ENCODE data around the gene LIN28B.

DNA sequence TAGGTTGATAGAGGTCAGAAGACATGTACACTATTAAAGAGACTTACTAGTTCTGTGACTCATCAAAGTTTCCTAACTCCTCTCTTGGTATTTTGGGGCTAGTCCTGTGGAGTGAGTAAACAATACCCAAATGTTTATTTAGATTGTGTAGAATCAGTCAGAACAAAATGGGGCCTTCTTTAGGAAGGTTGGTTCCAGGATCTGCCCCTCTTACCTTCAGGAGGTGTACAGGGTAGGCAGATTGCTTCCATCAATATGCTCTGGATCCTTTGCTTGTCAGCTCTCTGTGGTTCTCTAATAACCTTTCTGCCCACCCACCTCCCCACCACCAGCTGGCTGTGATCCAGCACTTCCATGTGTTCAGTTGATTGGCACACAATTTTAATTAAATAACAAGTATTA lies 115.9 kb downstream of the LIN28B start:
- TF ChIP-seq, protein P1, sequence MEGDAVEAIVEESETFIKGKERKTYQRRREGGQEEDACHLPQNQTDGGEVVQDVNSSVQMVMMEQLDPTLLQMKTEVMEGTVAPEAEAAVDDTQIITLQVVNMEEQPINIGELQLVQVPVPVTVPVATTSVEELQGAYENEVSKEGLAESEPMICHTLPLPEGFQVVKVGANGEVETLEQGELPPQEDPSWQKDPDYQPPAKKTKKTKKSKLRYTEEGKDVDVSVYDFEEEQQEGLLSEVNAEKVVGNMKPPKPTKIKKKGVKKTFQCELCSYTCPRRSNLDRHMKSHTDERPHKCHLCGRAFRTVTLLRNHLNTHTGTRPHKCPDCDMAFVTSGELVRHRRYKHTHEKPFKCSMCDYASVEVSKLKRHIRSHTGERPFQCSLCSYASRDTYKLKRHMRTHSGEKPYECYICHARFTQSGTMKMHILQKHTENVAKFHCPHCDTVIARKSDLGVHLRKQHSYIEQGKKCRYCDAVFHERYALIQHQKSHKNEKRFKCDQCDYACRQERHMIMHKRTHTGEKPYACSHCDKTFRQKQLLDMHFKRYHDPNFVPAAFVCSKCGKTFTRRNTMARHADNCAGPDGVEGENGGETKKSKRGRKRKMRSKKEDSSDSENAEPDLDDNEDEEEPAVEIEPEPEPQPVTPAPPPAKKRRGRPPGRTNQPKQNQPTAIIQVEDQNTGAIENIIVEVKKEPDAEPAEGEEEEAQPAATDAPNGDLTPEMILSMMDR (IDR thresholded peaks at IDR 0.05), result no peak
- no peak for TF ChIP-seq ZFX (IDR thresholded peaks at IDR 0.05; ENCODE audit: borderline replicate concordance)
